Lung microvascular endothelial cell (primary cell): Measurements from ENCODE around the gene NSRP1. TPM values are rescaled to one million over a fixed set of nuclear protein-coding genes. Genes with fewer than 3 reads are reported as not detected.
"Not testable (repeated sequence)": the region's sequence is repeated elsewhere in the genome, so short reads cannot be mapped to it uniquely, and the experiment has no call there.

Source experiments
- DNase-seq, 2 donors: peaks; one replicate each; pipeline versions ENCODE4 v3.0.0 to v3.0.0-alpha.2; 2010; ENCODE audit warnings: low read depth in 2 of 2
- total RNA-seq: library from RNA; depleted of rRNA; stranded (reverse); fragments of >200 nt; gene quantifications from 2 replicates; pipeline ENCODE4 v1.2.1, GENCODE V29; 2014

Gene NSRP1
- total RNA-seq, 1 donor from 2014 or later = 12.5 TPM

DNA sequence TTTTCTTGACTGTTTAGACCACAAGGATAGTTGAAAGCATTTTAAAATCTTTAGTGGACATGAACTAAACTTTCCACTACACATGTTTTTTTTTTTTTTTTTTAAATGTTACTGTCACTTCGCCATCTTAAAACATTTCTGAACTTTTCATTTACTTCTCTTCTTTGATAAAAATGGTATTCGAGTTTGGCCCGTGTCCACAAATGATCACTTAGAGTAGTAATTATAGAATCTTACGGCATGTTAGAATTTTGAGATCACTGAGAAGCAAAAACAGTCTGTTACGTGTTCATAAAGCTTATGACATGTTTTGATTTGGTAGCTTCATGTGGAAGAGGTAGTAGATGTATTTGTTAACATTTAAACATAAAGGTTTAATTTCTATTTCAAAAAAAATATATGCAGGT is 1.1 kb downstream of the NSRP1 start:
- DNase-seq = peak; percentile 12 to 19

DNA sequence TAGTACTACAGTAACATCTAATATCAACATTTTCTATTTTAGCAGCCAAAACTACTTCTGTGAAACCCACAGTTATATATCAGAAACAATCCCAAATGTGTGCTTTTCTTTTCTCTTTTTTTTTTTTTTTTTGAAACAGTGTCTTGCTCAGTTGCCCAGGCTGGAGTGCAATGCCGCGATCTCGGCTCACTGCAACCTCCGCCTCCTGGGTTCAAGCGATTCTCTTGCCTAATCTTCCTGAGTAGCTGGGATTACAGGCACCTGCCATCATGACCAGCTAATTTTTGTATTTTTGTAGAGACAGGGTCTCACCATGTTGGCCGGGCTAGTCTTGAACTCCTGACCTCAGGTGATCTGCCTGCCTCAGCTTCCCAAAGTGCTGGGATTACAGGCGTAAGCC is 2.0 kb downstream of the NSRP1 start:
- not testable (repeated sequence) for DNase-seq

DNA sequence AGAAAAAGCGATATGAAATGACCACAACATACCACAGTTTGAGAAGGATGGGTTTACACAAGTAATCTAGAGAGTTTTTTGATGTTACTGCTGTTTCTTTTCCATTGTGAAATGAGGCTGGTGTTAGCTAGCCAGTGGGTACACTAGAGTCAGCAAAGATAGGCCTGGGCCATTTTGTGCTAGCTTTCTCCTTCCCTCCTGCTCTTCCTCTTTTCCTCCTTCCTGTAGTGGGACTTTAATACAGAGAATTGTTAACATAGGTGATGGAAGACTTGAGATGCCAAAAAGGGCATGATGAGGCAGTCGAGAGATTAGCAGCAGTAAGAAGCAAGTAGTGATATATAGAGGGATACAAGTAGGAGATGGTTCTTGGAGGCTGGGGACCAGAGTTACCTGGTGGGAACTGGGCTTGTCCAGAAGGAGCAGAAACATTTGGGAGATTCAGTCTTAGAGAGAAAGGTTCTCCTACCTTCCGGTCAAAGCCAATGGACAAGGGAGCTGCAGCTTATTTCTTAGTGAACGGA is 7.7 kb downstream of the NSRP1 start:
- no peak for DNase-seq

- DNase-seq = no peak
Observed at GRCh38 chr17:30130121-30130520, 13.5 kb downstream of the NSRP1 start.

- DNase-seq = no peak
Observed at GRCh38 chr17:30132615-30133014, 16.0 kb downstream of the NSRP1 start.

DNA sequence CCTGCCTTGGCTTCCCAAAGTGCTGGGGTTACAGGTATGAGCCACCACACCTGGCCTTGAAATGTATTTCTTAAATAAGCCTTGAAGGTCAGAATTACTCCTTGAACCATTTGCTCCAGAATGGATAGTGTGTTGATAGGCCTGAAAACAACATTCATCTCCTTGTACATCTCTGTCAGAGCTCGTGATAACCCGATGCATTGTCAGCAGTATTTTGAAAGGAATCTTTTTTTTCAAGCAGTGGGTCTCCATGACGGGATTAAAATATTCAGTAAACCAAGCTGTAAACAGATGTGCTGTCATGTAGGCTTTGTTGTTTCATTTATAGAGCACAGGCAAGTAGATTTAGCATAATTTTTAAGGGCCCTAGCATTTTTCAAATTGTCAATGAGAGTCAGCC is 16.6 kb downstream of the NSRP1 start:
- DNase-seq = no peak

DNA sequence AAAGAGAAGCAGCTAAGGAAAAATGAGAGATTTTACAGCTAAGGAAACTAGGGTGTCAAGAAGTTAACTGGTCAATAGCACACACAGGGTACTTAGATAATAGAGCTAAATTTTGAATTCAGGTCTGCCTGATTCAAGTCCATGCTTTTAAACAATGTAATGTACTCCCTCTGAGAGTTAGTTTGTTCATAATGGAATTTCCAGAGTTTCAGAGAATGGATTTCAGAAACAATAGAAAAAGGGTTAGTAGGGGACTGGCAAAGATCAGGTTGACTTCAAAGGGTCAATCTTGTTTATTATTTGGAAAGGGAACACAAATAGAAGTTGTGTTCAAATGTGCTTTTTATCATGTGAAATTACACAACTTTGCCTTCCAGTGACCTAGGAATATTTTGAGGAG is 17.9 kb downstream of the NSRP1 start:
- DNase-seq = peak in 1 of 2 donors; percentile 47

GRCh38 chr17:30137158-30137557 is 20.5 kb downstream of the NSRP1 start:
- no peak for DNase-seq

- DNase-seq = peak in 1 of 2 donors; percentile 3
Observed at GRCh38 chr17:30147860-30148259, 31.2 kb downstream of the NSRP1 start.

DNA sequence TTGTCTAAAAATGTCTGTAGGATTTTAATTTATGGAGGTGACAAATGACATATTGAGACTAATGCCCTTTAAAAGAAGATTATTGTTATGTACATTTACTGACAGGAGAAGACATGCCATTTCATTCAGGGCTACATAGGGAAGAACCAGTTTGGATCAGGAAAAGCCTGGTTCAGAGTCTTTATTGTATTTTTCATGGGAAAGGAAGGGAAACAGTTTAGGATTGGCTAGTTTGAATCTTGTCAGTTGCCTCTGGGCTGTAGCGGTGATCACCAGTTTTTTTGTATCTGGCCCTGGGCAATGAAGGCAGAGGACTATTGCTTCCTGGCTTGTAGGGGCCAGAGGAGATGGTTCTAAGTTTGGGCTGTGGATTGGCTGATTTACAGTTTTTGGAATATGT is 31.8 kb downstream of the NSRP1 start:
- DNase-seq = no peak

GRCh38 chr17:30151471-30151870 is 34.9 kb downstream of the NSRP1 start:
- DNase-seq = no peak

- DNase-seq = no peak
Observed at GRCh38 chr17:30153463-30153862, 36.8 kb downstream of the NSRP1 start.

DNA sequence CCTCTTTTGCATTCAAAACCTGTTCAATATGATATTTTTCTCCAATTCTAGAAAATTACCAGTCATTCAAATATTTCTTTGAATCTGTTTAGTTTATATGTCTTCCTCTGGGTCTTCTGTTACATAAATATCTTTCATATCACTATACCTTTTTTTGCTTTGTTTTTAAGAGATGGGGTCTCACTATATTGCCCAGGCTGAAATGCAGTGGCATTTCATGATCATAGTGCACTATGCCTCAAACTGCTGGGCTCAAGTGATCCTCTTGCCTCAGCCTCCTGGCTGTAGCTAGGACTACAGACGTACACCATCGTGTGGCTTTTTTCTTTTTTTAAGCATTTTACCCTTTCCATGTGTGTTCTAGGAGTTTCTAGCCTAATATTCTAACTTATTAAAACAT is 38.8 kb downstream of the NSRP1 start:
- DNase-seq = no peak

- DNase-seq = no peak
Observed at GRCh38 chr17:30158896-30159625, 42.4 kb downstream of the NSRP1 start.

- DNase-seq = no peak
Observed at GRCh38 chr17:30160419-30161172, 44.0 kb downstream of the NSRP1 start.

- DNase-seq = peak in 1 of 2 donors; percentile 12
Observed at GRCh38 chr17:30161601-30162000, 45.0 kb downstream of the NSRP1 start.

DNA sequence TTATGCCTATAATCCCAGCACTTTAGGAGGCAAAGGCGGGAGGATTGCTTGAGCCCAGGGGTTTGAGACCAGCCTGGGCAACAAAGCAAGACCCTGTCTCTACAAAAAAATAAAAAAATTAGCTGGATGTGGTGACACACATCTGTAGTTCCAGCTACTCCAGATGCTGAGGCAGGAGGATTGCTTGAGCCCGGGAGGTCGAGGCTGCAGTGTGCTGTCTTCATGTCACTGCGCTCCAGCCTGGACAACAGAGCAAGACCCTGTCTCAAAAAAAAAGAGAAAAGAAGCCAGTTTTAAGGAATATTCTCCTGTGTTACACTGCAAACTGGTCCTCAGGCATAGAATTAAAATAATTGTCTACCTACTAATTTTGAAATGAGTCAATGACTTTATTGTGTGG is 47.9 kb downstream of the NSRP1 start:
- no peak for DNase-seq

DNA sequence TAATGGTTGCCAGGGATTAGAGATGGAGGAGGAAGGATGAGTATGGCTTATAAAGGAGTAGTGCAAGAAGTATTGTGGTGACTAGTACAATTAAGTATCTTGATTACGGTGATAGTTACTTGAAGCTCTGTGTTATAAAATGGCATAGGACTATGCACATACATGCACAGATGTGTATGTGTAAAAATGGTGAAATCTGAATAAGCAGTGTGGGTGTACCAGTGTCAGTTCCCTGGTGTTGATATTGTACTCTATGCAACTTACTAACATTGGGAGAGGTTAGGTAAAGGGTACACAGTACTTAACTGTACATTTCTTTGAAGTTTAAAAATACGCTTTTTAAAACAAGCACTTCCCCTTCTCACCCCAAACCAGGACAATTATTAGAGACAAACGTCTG is 48.5 kb downstream of the NSRP1 start:
- no peak for DNase-seq

DNA sequence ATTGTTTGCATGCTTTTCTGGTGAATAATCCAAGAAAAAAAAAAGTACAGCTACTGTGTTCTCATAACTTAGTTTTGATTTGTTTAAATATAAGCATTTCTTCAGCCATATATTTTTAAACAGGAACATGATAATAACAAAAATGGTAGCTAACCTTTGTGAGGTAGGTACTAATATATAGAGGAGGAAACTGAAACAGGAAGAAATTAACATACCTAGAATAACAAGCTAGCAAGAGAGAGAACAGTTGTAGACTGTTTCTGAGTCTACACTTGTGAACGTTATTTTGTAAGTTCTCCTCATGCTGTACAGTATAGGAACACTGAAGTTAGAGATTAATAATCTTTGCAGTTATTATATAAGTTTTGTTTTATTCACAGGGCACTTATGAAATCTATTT is 49.3 kb downstream of the NSRP1 start:
- no peak for DNase-seq

DNA sequence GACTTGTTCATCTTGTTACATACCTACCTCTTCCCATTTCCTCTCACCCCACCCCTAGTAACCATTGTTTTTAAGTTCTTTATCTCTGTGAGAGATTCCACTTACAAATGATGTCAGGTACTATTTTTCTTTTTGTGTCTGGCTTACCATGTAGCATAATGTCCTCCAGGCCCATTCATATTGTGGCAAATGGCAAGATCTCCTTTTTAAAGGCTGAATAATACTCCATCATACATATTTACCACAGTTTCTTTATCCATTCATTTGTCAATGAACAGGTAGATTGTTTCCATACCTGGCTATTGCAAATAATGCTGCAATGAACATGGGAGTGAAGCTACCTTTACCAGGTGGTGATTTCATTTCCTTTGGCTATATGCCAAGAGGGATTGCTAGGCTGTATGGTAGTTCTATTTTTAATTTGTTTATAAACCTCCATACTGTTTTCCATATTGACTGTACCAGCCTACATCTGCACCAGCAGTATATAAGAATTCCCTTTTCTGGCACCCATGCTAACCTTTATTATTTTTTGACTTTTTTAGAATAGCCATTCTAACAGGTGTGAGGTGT is 53.9 kb downstream of the NSRP1 start:
- DNase-seq = peak in 1 of 2 donors; percentile 14

DNA sequence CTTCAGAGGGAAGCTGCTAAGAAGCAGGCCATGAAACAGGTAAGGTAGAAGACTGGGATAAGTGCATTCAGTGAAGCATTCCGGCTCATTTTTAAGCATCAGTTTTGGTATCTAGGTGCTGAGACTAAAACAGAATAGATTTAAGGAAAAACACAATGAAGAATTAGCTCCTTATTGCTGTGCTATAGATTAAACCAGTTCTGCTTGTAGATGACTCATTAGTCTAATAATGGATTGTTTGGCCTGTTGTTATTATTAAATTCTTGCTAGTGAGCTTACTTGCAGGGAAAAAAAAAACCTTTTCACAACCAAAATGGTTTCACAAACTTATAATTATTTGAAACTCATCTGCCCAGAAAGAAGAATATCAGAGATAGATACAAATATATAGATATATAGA is 55.9 kb downstream of the NSRP1 start:
- DNase-seq = no peak

DNA sequence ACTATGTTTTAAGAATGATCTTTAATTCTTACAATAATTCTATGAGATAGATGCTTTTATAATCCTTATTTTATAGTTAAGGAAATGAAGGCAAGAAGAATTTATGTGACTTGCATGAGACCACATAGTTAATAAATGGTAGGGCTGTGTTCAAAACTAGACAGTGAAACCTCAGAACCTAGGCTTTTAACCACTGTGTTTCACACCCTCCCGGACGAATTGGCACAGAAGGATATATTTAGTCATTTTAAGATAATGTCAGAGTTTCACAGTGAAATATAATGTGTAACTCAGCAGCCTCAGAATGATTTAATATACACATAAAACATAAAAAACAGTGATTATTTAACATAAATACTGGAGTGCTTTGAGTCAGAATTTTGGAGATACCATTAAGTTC is 57.0 kb downstream of the NSRP1 start:
- no peak for DNase-seq

- DNase-seq = no peak
Observed at GRCh38 chr17:30174556-30174955, 57.9 kb downstream of the NSRP1 start.
